Naive B cell (primary cell): Measurements from ENCODE around the gene ASXL2. TPM values are rescaled to one million over a fixed set of nuclear protein-coding genes. Genes with fewer than 3 reads are reported as not detected.
A peak's percentile ranks its signal among the peaks of the same experiment; 100 is the strongest.

Experiments used
- ATAC-seq, 2 donors: fragments of 150-1000 bp; cut with Tn5 transposase; 2 replicates each; pipeline ENCODE4 v1.10.0; 2021; ENCODE audit warnings: low read depth in 2 of 2, mild to moderate bottlenecking in 2 of 2, moderate library complexity in 2 of 2
- DNase-seq: peaks from one replicate; pipeline ENCODE4 v3.0.0; 2022
- H3K27ac Mint-ChIP-seq, 6 donors: one replicate each; pipeline ENCODE4 v1.8.0; 2020 to 2022; ENCODE audit warnings: mild to moderate bottlenecking in 6 of 6, mixed read lengths in 6 of 6, moderate library complexity in 5 of 6, inconsistent platforms in 2 of 6
- H3K27me3 Mint-ChIP-seq, 3 donors: one replicate each; pipeline ENCODE4 v1.8.0; 2021 to 2022; ENCODE audit warnings: mixed read lengths in 3 of 3, mild to moderate bottlenecking in 1 of 3
- H3K36me3 Mint-ChIP-seq, 2 donors: one replicate each; pipeline ENCODE4 v1.8.0; 2020 to 2022; ENCODE audit warnings: mixed read lengths in 2 of 2, inconsistent platforms in 1 of 2, mild to moderate bottlenecking in 1 of 2
- H3K4me1 Mint-ChIP-seq, 3 donors: one replicate each; pipeline ENCODE4 v1.8.0; 2020 to 2022; ENCODE audit warnings: mixed read lengths in 3 of 3, inconsistent platforms in 1 of 3, mild to moderate bottlenecking in 1 of 3, moderate library complexity in 1 of 3
- H3K4me3 Mint-ChIP-seq, 8 donors: one replicate each; pipeline ENCODE4 v1.8.0; 2020 to 2022; ENCODE audit warnings: mild to moderate bottlenecking in 8 of 8, mixed read lengths in 8 of 8, moderate library complexity in 8 of 8, inconsistent platforms in 2 of 8
- H3K9me3 Mint-ChIP-seq, 7 donors: one replicate each; pipeline ENCODE4 v1.8.0; 2020 to 2022; ENCODE audit warnings: mixed read lengths in 7 of 7, mild to moderate bottlenecking in 5 of 7, inconsistent platforms in 2 of 7, moderate library complexity in 1 of 7
- polyA plus RNA-seq, 6 donors: library from polyadenylated mRNA; unstranded; fragments of 300-500 nt; fragmentation: Illumina TruSeq; gene quantifications; one replicate each; pipeline ENCODE4 v1.2.3, GENCODE V29; 2021; ENCODE audit warnings: low read depth in 6 of 6

The ASXL2 gene
- polyA plus RNA-seq, 6 donors from 2014 or later, result 2.6 to 13.8 (median 8.9) TPM

DNA sequence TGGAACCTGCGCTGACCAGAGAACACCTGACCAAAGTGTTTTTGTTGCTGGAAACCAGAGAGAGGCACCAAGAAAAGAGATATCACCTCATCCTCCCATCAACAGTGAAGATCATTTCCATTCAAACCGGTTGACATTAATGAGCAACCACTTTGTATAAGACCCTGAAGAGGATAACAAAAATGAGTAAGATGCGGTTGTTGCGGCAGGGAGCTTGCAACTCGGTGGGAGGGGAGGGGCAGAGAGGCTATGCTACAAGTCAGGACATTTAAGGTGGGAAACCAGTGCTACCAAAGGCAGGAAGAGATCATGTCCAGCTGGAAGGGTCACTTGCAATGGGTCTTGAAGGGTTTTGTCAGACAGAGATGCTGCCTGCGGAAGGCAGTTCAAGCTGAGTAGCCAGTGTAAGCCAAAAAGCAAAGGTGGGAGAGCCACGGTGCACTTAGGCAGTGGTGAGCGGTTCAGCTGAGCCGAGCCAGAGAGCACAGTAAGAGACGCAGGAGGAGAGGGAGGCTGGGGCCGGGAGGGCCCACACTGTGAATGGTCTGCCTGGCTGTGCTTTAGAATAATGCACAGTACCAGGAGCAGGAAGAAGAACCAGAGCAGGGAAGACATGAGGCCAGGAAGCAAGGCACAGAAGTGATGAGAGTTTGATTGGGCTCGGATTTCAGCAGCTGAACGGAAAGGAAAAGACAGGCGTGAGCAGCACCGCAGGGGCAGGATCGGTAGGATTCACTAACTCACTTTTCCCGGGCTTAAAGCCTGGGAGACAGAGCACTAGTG, 180.5 kb downstream of the ASXL2 start:
- DNase-seq (no peak), ATAC-seq (no peak)
- Mint-ChIP-seq H3K27ac (no peak overlapping the region), H3K4me1 (no peaks in the 10 kb centered on the region), H3K36me3 (no peaks in the 10 kb centered on the region), H3K9me3 (no peaks in the 10 kb centered on the region), H3K4me3 (no peak overlapping the region), H3K27me3 (peaks cover 0 to 4% (median 3%) of the 10 kb centered on the region in 3 donors)

DNA sequence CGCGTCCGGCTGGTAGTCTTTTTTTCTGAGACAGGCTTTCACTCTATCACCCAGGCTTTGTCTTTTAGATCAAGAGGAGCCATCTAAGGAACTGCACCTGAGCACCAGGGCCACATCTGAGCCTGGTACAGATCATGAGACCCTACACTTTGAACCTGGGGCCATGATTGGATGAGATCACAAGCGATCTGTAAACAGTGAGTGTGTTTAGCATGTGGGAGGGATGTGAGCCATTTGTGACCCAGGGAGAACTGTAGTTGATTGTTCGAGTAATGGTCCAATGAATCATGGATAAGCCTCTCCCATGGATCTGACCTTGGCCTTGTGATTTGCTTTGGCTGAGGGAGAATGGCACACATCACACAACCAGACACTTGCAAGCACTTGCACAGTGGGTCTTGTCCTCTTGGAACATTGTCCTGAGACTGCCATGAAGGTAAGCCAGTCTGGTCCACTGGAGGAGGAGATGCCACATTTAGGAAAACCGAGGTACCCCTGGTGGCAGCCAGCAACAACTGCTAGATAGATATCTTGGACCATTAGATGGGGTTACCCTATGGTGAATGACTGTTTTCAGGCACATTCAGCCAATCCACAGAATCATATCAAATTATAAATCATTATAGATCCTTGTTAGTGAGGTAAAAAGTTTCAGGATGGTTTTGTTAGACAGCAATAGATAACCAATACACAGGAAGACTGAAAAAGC, 185.4 kb downstream of the ASXL2 start:
- H3K4me3 Mint-ChIP-seq, result no peak overlapping the region
- H3K4me1 Mint-ChIP-seq, result no peaks in the 10 kb centered on the region
- no peaks in the 10 kb centered on the region for H3K36me3 Mint-ChIP-seq
- no peaks in the 10 kb centered on the region for H3K9me3 Mint-ChIP-seq
- H3K27ac Mint-ChIP-seq, result peak overlapping the region in 1 of 6 donors; percentile 61
- H3K27me3 Mint-ChIP-seq, result peaks cover 0 to 5% (median 4%) of the 10 kb centered on the region in 3 donors
- no peak for DNase-seq
- ATAC-seq, result no peak

DNA sequence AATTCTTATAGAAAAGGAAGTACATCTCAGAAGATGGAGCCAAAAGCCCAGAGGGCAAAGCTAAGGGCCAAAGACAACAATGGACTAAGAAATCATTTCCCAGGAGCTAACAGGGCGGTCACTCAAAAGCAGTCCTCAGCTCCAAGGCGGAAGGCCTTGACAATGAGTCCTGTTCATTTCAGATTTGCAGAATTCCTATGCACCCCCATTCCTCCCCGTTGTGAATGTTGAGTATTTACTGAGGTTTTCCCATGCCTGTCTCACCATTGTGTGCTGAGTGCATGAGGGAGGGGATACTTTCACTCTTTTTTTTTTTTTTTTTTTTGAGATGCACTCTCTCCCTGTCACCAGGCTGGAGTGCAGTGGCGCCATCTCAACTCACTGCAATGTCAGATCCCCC, 186.1 kb downstream of the ASXL2 start:
- Mint-ChIP-seq H3K27ac (no peak overlapping the region), H3K36me3 (no peaks in the 10 kb centered on the region), H3K27me3 (peaks cover 0 to 5% (median 4%) of the 10 kb centered on the region in 3 donors), H3K4me3 (no peak overlapping the region), H3K9me3 (no peaks in the 10 kb centered on the region), H3K4me1 (no peaks in the 10 kb centered on the region)
- DNase-seq, result no peak
- no peak for ATAC-seq

DNA sequence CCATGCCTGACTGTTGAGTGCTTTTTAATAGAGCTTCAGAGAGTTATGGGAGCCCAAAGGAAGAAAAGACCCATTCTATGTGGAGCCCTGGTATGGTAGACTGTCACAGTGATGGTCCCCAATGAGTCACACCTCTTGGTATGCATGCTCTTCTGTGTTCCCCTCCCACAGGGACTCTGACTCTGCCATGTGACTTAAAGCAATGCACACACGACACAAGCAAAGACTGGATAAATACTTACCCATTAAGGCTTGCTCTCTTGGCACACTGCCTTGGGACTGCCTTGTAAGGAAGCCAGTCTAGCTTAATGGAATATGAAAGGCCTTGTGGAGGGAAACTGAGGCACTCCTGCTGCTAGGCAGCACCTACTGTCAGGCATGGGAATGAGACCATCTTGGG, 188.2 kb downstream of the ASXL2 start:
- no peak for ATAC-seq
- H3K9me3 Mint-ChIP-seq, result no peaks in the 10 kb centered on the region
- H3K27me3 Mint-ChIP-seq, result peaks cover 0 to 5% (median 5%) of the 10 kb centered on the region in 3 donors
- no peak for DNase-seq
- no peak overlapping the region for H3K4me3 Mint-ChIP-seq
- H3K4me1 Mint-ChIP-seq, result no peaks in the 10 kb centered on the region
- no peak overlapping the region for H3K27ac Mint-ChIP-seq
- H3K36me3 Mint-ChIP-seq, result no peaks in the 10 kb centered on the region

DNA sequence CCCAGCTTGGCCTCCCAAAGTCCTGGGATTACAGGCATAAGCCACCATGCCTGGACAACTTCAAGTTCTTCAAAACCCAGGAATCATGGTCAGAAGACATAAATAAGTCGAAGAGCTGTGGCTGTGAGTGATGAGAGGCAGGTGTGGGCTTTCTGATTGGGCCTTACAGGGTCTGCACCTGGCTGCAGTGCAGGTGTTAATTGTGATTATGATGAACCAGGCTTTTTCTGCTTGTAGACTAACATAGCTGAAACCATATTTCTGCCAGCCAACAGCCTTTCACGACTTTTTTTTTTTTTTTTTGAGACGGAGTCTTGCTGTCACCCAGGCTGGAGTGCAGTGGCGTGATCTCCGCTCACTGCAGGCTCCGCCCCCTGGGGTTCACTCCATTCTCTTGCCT, 190.1 kb downstream of the ASXL2 start:
- Mint-ChIP-seq H3K4me3 (no peak overlapping the region), H3K9me3 (no peaks in the 10 kb centered on the region), H3K27ac (no peak overlapping the region), H3K27me3 (peaks cover 0 to 10% (median 5%) of the 10 kb centered on the region in 3 donors), H3K4me1 (peaks cover 0 to 5% (median 0%) of the 10 kb centered on the region in 3 donors), H3K36me3 (no peaks in the 10 kb centered on the region)
- ATAC-seq (no peak), DNase-seq (no peak)

DNA sequence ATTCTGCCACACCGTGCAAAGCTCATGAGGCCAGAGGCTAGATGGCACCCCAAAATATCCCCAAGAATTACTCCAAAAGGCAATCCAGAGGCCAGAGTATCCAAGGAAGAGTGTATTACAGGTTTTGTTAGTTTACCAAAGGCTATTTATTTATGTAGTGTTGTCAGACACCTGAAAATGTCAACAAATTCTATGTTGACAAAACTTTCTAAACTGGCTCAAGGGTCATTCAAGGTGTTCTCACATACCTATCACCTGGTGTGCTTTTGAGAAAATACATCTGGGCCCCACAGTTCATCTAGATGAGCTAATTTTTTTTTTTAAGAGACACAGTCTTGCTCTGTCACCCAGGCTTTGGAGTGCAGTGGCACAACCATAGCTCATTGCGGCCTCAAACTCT, 192.5 kb downstream of the ASXL2 start:
- no peak for ATAC-seq
- Mint-ChIP-seq H3K36me3 (no peaks in the 10 kb centered on the region), H3K27ac (no peak overlapping the region), H3K4me3 (no peak overlapping the region), H3K27me3 (peaks cover 0 to 10% (median 5%) of the 10 kb centered on the region in 3 donors), H3K9me3 (no peaks in the 10 kb centered on the region), H3K4me1 (peaks cover 0 to 5% (median 0%) of the 10 kb centered on the region in 3 donors)
- DNase-seq, result no peak

DNA sequence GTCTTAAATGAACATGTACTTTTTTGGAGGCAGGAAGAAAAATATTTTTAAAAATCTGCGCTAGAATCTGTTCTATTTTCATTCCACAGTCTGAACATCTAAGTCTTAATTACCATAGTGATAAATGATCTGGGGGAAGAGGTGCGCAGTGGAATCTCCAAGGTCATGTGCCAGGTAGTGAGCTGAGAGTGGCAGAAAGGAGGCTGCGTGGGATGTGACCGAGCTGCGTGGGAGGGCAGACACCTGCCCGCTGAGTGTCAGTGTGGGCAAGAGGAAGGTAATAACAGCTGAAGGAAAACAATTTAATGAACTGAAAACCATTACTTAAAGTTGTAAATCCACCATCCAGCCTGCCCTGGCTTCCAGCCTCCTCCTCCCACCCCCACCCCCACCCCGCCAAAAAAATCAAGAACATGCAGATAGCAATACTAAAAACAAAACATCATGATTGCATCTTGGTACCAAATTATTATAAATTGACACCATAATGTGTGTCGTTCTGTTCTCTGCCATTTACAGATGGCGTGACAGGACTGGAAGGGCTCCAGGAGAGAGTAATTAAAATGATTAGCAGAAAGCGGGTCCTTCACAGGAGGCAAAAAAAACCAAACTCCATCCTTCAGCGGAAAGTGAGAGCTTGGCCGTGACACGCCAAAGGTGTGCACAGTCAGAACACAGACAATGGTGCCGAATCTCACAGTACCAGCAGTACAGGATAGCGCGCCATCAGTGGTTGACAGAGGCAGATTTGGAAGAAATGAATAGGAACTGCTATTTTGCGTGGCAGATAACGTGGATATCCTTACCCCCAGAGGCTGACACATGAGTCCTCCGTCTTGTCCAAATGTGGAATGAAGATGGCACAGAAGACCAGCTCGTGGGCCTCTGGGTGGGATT, 193.5 kb downstream of the ASXL2 start:
- no peak for ATAC-seq
- H3K4me3 Mint-ChIP-seq, result no peak overlapping the region
- no peaks in the 10 kb centered on the region for H3K9me3 Mint-ChIP-seq
- no peak for DNase-seq
- H3K4me1 Mint-ChIP-seq, result peaks cover 0 to 5% (median 0%) of the 10 kb centered on the region in 3 donors
- H3K27ac Mint-ChIP-seq, result peak overlapping the region in 1 of 6 donors; percentile 60
- H3K36me3 Mint-ChIP-seq, result no peaks in the 10 kb centered on the region
- peaks cover 0 to 10% (median 0%) of the 10 kb centered on the region in 3 donors for H3K27me3 Mint-ChIP-seq

Other genes with a start within 250 kb of the ASXL2 start
- 10 to 100 TPM in 5 of 6 donors, 1 to 10 TPM in 1; 7.8 to 25.4 (median 16.1) TPM for gene DTNB, start 204.9 kb downstream of the ASXL2 start, polyA plus RNA-seq
- under 1 TPM; 0.16 to 0.71 (median 0.63) TPM for gene KIF3C, start 104.0 kb upstream of the ASXL2 start, polyA plus RNA-seq
- gene RAB10, start 155.6 kb upstream of the ASXL2 start, polyA plus RNA-seq, result 10 to 100 TPM; 71.1 to 98.1 (median 82.5) TPM